Trophoblast cell (in vitro differentiated cells and primary cell): ENCODE measurements around the gene AKAP14.
"Not testable (repeated sequence)": the region's sequence is repeated elsewhere in the genome, so short reads cannot be mapped to it uniquely, and the experiment has no call there.

ENCODE experiments used
- DNase-seq, 2 donors: peaks; one replicate each; pipeline ENCODE4 v3.0.0-alpha.2; 2016
- H2AFZ ChIP-seq: 2 replicates; pipeline ENCODE4 v1.6.1; 2013; ENCODE audit warnings: low read length, moderate library complexity, mild to moderate bottlenecking; ENCODE audit not compliant: insufficient read depth, poor library complexity
- H2AK5ac ChIP-seq: 2 replicates; pipeline ENCODE4 v1.6.1; 2013; ENCODE audit warnings: mild to moderate bottlenecking, low read length
- H2BK120ac ChIP-seq: 2 replicates; pipeline ENCODE4 v1.6.1; 2013; ENCODE audit warnings: low read length, mild to moderate bottlenecking, moderate library complexity; ENCODE audit not compliant: insufficient read depth, poor library complexity
- H2BK12ac ChIP-seq: 2 replicates; pipeline ENCODE4 v1.6.1; 2013; ENCODE audit warnings: mild to moderate bottlenecking, low read length, moderate library complexity
- H2BK5ac ChIP-seq: 2 replicates; pipeline ENCODE4 v1.6.1; 2013; ENCODE audit warnings: low read length, low read depth, moderate library complexity, mild to moderate bottlenecking; ENCODE audit not compliant: poor library complexity
- H3K14ac ChIP-seq: 2 replicates; pipeline ENCODE4 v1.6.1; 2013; ENCODE audit warnings: mild to moderate bottlenecking, low read length
- H3K18ac ChIP-seq: 2 replicates; pipeline ENCODE4 v1.6.1; 2013; ENCODE audit warnings: mild to moderate bottlenecking, low read length
- H3K23ac ChIP-seq: 2 replicates; pipeline ENCODE4 v1.6.1; 2013; ENCODE audit warnings: low read length
- H3K27ac ChIP-seq: 2 replicates; pipeline ENCODE4 v1.5.1; 2013; ENCODE audit warnings: low read depth, mild to moderate bottlenecking, inconsistent platforms, low read length, moderate library complexity
- H3K27me3 ChIP-seq: 2 replicates; pipeline ENCODE4 v1.6.1; 2013; ENCODE audit warnings: inconsistent platforms, mild to moderate bottlenecking, low read length, moderate library complexity; ENCODE audit not compliant: insufficient read depth
- H3K36me3 ChIP-seq, 2 experiments: 1 replicate in 1 of 2; 2 replicates in 1 of 2; pipeline ENCODE4 v1.6.1; 2013; ENCODE audit warnings: low read length in 2 of 2, mild to moderate bottlenecking in 2 of 2, moderate library complexity in 1 of 2; ENCODE audit not compliant: insufficient read depth in 2 of 2, control insufficient read depth in 1 of 2
- H3K4ac ChIP-seq: 2 replicates; pipeline ENCODE4 v1.6.1; 2013; ENCODE audit warnings: low read depth, mild to moderate bottlenecking, low read length, moderate library complexity
- H3K4me1 ChIP-seq, 2 experiments: 1 replicate in 1 of 2; 2 replicates in 1 of 2; pipeline ENCODE4 v1.6.1; 2013; ENCODE audit warnings: low read length in 2 of 2, mild to moderate bottlenecking in 2 of 2, moderate library complexity in 1 of 2; ENCODE audit not compliant: insufficient read depth in 2 of 2, control insufficient read depth in 1 of 2
- H3K4me2 ChIP-seq: 2 replicates; pipeline ENCODE4 v1.6.1; 2013; ENCODE audit warnings: inconsistent platforms, mild to moderate bottlenecking, low read length, moderate library complexity
- H3K4me3 ChIP-seq: 2 replicates; pipeline ENCODE4 v1.5.1; 2013; ENCODE audit warnings: mild to moderate bottlenecking, low read depth, low read length, inconsistent platforms
- H3K79me1 ChIP-seq: one replicate; pipeline ENCODE4 v1.6.1; 2013; ENCODE audit warnings: low read length
- H3K79me2 ChIP-seq: 2 replicates; pipeline ENCODE4 v1.6.1; 2013; ENCODE audit warnings: low read length, mild to moderate bottlenecking; ENCODE audit not compliant: control insufficient read depth, insufficient read depth, poor library complexity
- H3K9ac ChIP-seq: 2 replicates; pipeline ENCODE4 v1.6.1; 2013; ENCODE audit warnings: mild to moderate bottlenecking, low read length
- H3K9me3 ChIP-seq: 2 replicates; pipeline ENCODE4 v1.6.1; 2013; ENCODE audit warnings: low read depth, mild to moderate bottlenecking, control low read depth, inconsistent platforms, low read length; ENCODE audit not compliant: insufficient read depth
- H4K12ac ChIP-seq: 2 replicates; pipeline ENCODE4 v1.6.1; 2013; ENCODE audit warnings: low read depth, mild to moderate bottlenecking, low read length, moderate library complexity
- H4K8ac ChIP-seq: 2 replicates; pipeline ENCODE4 v1.6.1; 2013; ENCODE audit warnings: low read depth, mild to moderate bottlenecking, low read length, moderate library complexity
- H4K91ac ChIP-seq: one replicate; pipeline ENCODE4 v1.6.1; 2013; ENCODE audit warnings: low read depth, mild to moderate bottlenecking, low read length, moderate library complexity
- WGBS: extraction: QIAGEN DNeasy Blood & Tissue Kit; methylation state at CpG from one replicate; pipeline ENCODE4 v1.1.7; 2013; ENCODE audit warnings: missing lambda C conversion rate; ENCODE audit not compliant: insufficient read length, insufficient coverage; ENCODE audit errors: extremely low coverage; 5-methylcytosine and 5-hydroxymethylcytosine counted together

Gene AKAP14

DNA sequence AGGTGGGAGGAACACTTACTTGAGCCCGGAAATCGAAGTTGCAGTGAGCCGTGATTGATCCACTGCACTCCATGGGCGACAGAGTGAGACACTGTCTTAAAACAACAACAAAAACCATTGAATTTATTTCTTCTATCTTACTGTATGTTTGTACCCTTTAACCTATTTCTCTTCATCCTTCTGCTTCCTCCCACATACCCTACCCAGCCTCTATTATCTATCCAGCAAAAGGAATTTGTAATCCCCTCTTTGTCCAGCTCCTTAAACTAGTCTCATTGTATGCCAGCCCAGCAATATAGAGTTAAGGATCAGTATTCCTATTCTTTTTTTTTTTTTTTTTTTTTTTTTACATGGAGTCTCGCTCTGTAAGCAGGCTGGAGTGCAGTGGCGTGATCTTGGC, 49.8 kb downstream of the AKAP14 start:
- Histone ChIP-seq H4K12ac (no peak overlapping the region), H2AFZ (no peak overlapping the region), H3K4ac (no peak overlapping the region), H3K27ac (no peak overlapping the region), H3K18ac (no peak overlapping the region), H2BK5ac (no peak overlapping the region), H3K9ac (no peak overlapping the region), H3K79me1 (peaks cover 3% of the 10 kb centered on the region), H3K36me3 (no peaks in the 10 kb centered on the region), H3K4me1 (peaks cover 0 to 3% of the 10 kb centered on the region in 2 experiments), H3K27me3 (no peaks in the 10 kb centered on the region), H3K14ac (no peak overlapping the region), H3K23ac (no peak overlapping the region), H3K79me2 (peaks cover 3% of the 10 kb centered on the region), H3K4me3 (no peak overlapping the region), H4K8ac (no peak overlapping the region), H2BK12ac (no peak overlapping the region), H2BK120ac (no peak overlapping the region), H3K9me3 (no peaks in the 10 kb centered on the region), H3K4me2 (no peak overlapping the region), H4K91ac (no peak overlapping the region), H2AK5ac (no peak overlapping the region)
- no CpG with 5 or more reads among the region's 6 CpGs for WGBS
- DNase-seq: no peak

DNA sequence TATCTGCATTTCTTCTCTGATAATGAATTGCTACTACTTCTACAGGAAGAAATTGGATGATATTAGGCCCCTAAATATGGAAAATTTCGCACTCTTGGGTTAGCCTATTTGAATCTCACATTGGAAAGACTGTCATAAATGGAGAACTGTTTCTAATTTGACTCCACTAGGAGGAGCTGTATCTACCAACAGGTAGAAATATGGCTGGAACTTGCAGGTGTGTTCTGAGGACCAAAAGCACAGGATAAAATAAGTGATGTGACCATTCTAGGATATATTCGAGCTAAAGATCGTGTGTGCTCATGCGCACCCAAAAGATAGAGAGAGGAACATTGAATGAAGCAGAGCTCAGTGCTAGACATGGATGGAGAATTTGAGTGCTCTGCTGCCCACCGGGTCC, 52.7 kb downstream of the AKAP14 start:
- Histone ChIP-seq H3K23ac (no peak overlapping the region), H3K79me2 (peaks cover 1% of the 10 kb centered on the region), H2BK5ac (no peak overlapping the region), H3K4me1 (no peaks in the 10 kb centered on the region), H3K4me3 (no peak overlapping the region), H3K9ac (no peak overlapping the region), H4K91ac (no peak overlapping the region), H3K4ac (no peak overlapping the region), H3K4me2 (no peak overlapping the region), H3K79me1 (peaks cover 1% of the 10 kb centered on the region), H3K36me3 (no peaks in the 10 kb centered on the region), H2BK120ac (no peak overlapping the region), H3K9me3 (no peaks in the 10 kb centered on the region), H2AK5ac (no peak overlapping the region), H4K12ac (no peak overlapping the region), H4K8ac (no peak overlapping the region), H3K27me3 (no peaks in the 10 kb centered on the region), H2AFZ (no peak overlapping the region), H3K14ac (no peak overlapping the region), H3K18ac (no peak overlapping the region), H2BK12ac (no peak overlapping the region), H3K27ac (no peak overlapping the region)
- peak in 1 of 2 donors; percentile 20 for DNase-seq
- no CpG with 5 or more reads among the region's 5 CpGs for WGBS

- H2BK12ac ChIP-seq: no peak overlapping the region
- no peak overlapping the region for H3K23ac ChIP-seq
- no peaks in the 10 kb centered on the region for H3K9me3 ChIP-seq
- H4K91ac ChIP-seq: no peak overlapping the region
- no peak overlapping the region for H4K12ac ChIP-seq
- no peak overlapping the region for H3K27ac ChIP-seq
- no peaks in the 10 kb centered on the region for H3K79me2 ChIP-seq
- no peak overlapping the region for H3K9ac ChIP-seq
- H3K4me3 ChIP-seq: no peak overlapping the region
- H4K8ac ChIP-seq: no peak overlapping the region
- H3K4me1 ChIP-seq: no peaks in the 10 kb centered on the region
- H2BK5ac ChIP-seq: no peak overlapping the region
- no peak overlapping the region for H2BK120ac ChIP-seq
- H3K4ac ChIP-seq: no peak overlapping the region
- WGBS: no CpG with 5 or more reads among the region's 3 CpGs
- no peak overlapping the region for H2AFZ ChIP-seq
- no peak overlapping the region for H3K4me2 ChIP-seq
- no peak overlapping the region for H3K14ac ChIP-seq
- H3K18ac ChIP-seq: no peak overlapping the region
- H2AK5ac ChIP-seq: no peak overlapping the region
- no peaks in the 10 kb centered on the region for H3K36me3 ChIP-seq
- H3K79me1 ChIP-seq: no peaks in the 10 kb centered on the region
- no peaks in the 10 kb centered on the region for H3K27me3 ChIP-seq
- DNase-seq: no peak
These were observed 58.7 kb downstream of the AKAP14 start for GRCh38 chrX:119954374-119954773.

- not testable (repeated sequence) for H3K14ac ChIP-seq, H3K4ac ChIP-seq, H3K4me2 ChIP-seq, H3K27ac ChIP-seq, H3K18ac ChIP-seq, H3K79me1 ChIP-seq, H2BK12ac ChIP-seq, H3K9me3 ChIP-seq, H3K4me1 ChIP-seq, H3K23ac ChIP-seq, H3K79me2 ChIP-seq, DNase-seq, H2BK5ac ChIP-seq, H4K12ac ChIP-seq, H4K91ac ChIP-seq, H3K4me3 ChIP-seq, H2BK120ac ChIP-seq, H4K8ac ChIP-seq, H3K36me3 ChIP-seq, H2AK5ac ChIP-seq, H3K9ac ChIP-seq, H3K27me3 ChIP-seq, H2AFZ ChIP-seq
- no CpG with 5 or more reads among the region's 21 CpGs for WGBS
These were observed 60.3 kb downstream of the AKAP14 start for GRCh38 chrX:119955807-119956570.
